GM21723 (cell line): Measurements from ENCODE around the gene SH3PXD2B.
"Not testable (repeated sequence)": the region's sequence is repeated elsewhere in the genome, so short reads cannot be mapped to it uniquely, and the experiment has no call there.

Experiments used
- ATAC-seq: cut with Tn5 transposase; IDR thresholded peaks from one replicate; pipeline ENCODE4 v1.9.1; 2021; ENCODE audit warnings: mild to moderate bottlenecking, moderate library complexity; ENCODE audit not compliant: unreplicated experiment

Gene SH3PXD2B

DNA sequence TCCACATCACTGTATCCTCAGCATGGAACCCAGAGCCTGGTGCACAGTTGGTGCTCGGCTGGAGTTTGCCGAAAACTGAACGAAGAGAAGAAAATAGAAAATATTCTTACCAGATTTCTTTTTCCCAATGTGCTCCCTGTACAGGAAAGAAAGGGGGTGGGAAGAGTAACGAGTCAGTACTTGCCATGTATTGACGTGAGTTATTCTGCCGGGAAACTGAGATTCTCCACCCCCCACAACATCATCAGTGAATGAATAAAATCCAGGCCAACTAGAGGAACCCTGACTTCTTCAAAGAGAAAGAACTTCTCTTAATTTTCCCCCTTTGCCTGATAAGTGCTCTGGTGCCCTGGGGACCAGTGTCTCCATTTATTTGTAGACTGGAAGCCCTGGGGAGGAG is 80.6 kb downstream of the SH3PXD2B start:
- no peak for ATAC-seq

DNA sequence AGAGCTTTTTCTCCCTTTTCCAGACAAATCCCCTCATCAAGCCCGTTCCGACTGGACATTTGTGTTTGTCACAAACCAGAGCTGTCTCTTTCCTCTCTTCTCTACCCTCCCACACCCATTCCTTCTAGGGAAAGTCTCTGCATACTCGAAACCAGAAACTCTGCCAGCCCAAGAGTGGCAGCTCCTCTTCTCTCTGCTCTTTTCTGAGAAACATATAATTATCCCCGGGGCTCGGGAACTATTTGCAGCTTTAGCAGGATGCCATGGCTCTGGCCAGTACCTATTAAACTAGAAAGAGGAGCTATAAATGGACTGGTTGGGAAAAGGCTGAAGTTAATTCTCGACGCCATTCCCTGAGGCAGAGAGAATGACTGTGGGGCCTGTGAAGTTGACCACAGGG is 82.6 kb downstream of the SH3PXD2B start:
- no peak for ATAC-seq

DNA sequence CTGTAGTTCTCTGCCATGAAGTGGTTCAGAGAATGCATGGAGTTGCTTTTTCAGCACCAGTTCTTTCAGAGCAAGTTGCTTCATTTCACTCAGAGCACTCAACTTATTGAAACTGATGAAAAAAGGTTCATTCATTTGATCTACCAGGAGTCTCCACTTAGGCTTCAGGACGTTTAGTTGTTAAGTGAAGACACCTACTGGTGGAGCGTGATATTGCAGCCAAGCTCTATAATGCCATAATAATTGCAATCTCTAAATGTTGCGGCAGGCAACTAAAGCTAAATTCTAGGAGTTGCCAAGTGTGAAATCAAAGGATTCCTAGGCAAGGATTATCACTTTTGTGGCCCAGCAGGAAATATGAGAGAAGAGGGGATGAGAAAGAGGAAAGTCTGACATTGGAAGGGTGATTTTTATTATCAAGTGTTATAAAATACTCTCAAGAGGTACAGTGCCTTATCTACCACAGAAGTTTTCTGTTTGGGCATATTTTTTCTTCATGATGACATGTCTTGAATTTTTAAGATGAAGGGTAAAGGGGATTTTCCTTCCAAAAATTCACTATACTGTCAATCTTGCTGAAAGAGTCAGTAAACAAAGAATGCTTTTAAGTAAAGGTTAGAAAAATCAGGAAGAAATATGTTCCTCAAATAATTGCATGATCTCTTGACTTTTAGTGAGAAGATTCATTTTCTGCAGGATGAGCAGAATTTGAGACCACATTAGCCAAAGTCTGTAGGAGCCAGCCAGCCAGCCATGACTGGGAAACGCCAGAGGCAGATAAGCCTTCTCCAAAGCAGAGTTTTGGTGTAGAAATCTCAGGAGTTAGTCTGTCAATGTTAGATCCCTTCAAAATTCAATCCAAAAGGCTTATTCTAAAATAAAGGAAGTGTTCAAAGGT is 83.4 kb downstream of the SH3PXD2B start:
- no peak for ATAC-seq

DNA sequence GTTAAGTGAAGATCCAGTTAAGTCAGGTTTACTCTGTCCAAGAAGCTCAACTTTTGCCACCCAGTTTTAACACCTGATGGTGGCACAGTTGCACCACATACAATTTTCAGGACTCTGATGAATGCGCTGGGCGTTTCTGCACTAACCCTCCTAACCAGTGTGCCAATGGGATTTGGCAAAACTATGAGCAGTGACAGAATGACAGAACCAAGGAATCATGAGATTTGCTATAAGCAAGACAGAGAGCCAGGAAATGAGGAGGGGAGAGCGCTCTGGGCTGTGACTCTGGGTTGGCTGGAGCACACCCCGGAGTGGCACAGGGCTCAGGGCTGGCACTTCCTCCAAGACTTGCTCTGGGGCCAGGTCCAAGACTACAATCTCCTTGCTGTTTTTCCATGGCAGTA is 84.1 kb downstream of the SH3PXD2B start:
- ATAC-seq: no peak

DNA sequence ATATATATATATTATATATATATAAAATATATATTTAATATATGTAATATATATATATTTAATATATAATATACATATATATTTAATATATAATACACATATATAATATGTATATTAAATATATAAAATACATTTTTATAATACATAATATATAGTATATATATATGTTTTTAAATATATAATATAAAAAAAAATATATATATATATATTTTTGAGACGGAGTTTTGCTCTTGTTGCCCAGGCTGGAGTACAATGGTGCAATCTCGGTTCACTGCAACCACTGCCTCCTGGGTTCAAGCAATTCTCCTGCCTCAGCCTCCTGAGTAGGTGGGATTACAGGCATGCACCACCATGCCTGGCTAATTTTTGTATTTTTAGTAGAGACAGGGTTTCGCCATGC is 85.6 kb downstream of the SH3PXD2B start:
- not testable (repeated sequence) for ATAC-seq

DNA sequence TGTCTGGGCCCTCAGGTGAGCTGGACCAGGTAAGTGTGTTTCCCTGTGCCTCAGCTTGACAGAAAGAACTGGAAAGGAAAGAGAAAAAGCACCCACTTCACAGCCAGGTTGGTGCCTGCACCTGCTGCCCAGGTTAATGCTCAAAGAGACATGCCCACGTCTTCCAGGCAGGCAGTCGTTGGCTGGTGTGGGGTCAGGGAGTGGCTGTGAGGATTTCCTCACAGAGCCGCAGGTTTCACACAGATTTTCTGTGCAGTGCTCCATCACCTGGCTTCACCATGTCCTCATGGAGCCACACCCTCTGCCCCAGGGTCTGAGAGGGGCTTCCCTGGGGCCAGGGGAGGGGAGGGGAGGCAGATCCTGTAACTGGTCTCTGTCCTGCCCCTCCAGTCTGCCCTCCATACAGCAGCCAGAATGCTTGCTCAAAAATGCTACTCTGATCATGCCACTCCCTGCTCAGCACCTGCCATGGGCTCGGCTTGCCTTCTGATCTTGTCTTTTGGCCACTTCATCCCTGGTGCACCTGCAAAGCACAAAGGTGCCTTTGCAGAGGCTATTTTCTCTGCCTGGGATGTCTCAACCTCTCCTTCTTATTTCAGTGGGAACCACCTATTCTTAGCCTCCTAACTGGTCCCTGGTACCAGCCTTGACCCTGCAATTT is 88.2 kb downstream of the SH3PXD2B start:
- no peak for ATAC-seq

DNA sequence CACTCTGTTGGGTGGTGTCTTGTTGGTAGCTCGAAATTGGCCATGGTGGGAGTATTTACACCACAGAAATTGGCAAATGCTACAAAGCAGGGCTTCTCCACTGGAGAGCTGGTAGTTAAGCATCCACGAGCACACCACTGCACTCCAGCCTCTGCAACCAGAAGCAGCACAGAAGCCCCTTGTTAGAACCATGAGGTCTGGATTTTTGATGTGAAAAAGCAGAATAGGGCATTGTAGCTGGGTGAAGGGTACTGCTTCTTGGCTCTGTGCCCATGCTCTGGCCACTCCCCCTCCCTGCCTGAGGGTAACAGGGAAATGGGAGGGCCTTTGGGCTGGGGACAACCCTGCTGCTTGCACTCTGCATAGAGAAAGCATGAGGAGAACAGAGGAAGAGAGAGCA is 89.6 kb downstream of the SH3PXD2B start:
- no peak for ATAC-seq

DNA sequence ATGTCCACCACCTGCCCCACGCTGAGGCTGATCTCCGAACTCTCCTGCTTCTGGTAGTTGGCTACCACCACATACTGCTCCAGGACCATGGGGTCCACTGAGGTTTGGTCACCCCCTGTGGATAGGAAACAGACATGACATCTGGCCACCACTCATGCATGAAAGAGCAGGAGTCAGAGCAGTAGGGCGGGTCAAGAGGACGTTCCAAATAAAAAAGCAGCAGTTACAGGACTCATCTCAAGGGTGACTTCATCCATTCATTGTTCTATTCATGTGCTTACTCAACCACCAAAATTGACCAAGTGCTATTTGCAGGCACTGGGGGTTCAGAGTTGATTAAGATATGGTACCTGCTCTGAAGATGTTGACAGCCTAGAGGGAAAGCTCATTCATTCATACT is 91.6 kb downstream of the SH3PXD2B start:
- no peak for ATAC-seq

DNA sequence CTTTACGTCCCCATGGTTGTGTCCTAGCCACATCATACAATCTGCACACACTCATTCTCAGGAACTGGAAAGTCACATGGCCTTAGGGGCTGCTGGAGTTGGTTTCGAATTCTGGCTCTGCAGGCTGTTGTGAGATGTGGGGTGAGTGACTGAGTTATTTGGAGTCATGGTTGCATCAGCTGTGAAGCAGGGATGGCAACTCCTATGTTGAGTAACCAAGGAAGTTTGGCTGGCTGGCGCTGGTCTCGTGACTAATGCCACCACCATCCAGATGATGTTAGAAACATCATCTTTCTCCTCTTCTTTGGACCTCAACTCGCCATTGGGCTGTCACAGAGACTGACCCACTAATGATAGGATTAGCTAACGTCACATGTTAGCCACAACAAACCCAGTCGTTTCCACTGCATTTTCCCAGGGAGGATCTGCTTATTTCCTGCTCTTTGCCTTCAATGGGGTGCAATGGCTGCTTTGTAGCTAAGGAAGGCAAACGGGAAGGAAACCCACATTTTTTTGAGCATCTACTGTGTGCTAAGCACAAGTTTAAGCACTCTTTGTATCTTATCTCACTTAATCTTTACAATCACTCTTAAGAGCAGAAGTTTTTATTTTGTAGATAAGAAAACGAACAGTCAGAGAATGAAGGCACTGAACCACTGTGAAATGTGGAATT is 92.6 kb downstream of the SH3PXD2B start:
- ATAC-seq: no peak

DNA sequence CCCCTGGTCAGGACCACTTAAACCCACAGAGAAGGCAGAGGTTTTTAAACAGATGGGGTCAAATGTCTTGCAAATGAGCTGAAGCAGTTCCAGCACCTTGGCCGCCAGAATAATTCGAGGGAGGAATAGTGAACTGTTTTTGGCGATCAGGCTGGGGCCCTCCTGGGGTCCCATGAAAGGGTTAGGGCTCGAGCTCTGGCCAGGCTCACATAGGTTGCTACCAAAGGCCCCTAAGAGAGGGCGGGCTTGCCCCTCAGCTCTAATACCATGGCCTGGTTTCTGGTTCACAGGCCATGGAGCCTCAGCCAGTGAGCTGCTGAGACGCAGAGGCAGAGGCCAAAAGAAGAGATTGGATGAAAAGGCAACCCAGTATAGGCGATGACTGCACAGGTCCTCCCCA is 96.0 kb downstream of the SH3PXD2B start:
- ATAC-seq: no peak

DNA sequence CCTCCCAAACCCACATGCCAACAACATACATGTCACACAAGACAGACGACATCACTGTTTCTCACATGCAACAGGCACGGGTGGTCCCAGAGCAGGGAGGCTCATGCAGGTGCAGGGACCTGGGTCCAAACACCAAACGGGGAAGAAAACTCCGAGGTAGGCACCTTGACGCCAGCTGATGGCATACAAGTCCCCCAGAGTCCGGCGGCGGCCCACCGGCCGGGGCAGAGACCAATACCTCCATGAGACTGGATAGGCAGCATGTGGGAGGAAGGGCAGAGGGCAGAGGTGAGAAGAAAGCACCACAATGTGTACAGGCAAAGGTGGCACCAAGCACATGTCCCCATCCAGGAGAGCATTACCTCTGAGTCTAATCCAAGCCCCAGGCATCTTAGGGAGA is 97.8 kb downstream of the SH3PXD2B start:
- ATAC-seq: no peak

DNA sequence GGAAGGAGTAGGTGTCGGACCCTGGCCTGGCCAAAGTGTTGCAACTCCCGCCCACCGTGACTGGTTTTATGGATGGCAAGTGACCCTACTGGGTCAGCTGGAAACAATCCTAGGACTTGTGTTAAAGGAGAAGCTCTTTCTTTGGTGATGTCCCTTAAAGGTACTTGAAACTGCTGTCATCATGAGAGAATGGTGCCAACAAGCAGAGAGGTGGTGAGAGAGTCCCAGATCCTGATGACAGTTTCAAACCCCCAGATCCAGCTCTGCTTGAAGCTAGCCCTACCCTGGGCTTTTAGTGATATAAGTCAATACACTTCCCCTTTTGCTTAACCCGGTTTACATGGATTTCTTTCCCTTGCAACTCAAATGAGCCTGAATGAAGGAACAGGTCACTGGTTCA is 98.3 kb downstream of the SH3PXD2B start:
- ATAC-seq: no peak

DNA sequence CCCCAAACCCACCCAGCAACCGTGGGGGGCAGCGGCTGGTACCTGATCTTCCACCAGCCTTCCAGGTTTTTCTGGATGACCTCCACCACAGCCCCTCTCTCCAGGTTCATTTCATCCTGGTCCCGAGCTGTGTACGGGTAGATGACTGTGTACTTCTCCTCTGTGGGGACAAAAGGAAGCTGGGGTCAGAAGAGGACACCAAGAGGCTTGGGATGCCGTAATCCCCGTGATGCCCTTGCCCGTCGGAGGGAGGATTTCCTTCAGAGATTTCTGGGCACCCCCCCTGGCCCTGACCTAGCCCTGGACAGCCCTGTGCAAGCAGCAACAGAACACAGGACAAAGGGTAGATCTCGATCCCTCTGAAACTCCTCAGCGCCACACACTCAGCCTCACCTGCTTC is 100.5 kb downstream of the SH3PXD2B start:
- ATAC-seq: no peak

DNA sequence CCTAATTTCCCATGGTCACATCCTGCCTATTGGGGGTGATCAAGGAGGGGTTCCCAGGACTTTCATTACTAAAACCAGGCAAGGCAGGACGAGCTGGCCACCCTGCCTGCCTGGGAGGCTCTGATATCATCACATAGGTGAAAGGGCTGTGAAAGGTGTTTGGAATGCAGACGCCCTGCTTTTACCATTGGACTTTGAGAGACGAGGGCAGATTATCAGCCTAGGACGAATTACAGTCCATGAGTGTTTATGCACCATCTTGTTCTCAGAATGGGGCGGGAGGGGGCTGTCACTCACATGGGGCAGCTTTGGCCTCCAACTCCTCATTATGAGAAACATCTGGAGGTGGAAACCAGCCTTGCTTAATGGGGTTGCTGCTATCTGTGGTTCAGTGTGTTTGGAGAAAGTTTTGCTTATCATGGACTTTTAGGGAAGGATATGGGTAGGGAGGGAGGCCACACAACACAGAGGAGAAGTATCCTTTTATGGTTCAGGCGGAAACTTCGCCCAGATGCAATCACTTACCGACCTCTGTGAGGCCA is 101.0 kb downstream of the SH3PXD2B start:
- ATAC-seq: no peak

DNA sequence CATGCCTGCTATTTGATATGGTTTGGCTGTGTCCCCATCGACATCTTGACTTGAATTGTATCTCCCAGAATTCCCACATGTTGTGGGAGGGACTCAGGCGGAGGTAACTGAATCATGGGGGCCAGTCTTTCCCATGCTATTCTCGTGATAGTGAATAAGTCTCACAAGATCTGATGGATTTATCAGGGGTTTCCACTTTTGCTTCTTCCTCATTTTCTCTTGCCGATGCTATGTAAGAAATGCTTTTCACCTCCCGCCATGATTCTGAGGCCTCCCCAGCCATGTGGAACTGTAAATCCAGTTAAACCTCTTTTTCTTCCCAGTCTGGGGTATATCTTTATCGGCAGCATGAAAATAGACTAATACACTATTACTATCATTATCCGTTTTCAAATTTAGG is 101.8 kb downstream of the SH3PXD2B start:
- ATAC-seq: not testable (repeated sequence)

DNA sequence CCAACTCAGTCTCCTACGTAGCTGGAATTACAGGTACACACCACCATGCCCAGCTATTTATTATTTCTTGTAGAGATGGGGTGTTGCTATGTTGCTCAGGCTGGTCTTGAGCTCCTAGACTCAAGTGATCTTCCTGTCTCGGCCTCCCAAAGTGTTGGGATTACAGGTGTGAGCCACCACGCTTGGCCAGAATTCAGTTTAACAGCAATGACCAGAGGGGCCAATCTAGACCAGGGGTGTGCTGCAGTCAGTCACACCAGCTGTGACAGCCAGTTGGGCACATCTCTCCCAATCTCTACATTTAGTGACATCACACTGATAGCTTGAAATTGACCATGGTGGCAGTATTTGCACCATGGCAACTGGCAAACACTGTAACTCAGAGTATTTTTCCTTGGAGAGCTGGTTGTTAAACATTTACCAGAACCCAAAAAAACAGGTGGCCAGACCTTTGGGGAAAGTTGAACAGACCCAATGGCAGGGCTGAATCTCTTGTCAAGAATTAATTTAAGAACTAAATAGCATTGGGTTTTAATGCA is 103.0 kb downstream of the SH3PXD2B start:
- ATAC-seq: no peak

DNA sequence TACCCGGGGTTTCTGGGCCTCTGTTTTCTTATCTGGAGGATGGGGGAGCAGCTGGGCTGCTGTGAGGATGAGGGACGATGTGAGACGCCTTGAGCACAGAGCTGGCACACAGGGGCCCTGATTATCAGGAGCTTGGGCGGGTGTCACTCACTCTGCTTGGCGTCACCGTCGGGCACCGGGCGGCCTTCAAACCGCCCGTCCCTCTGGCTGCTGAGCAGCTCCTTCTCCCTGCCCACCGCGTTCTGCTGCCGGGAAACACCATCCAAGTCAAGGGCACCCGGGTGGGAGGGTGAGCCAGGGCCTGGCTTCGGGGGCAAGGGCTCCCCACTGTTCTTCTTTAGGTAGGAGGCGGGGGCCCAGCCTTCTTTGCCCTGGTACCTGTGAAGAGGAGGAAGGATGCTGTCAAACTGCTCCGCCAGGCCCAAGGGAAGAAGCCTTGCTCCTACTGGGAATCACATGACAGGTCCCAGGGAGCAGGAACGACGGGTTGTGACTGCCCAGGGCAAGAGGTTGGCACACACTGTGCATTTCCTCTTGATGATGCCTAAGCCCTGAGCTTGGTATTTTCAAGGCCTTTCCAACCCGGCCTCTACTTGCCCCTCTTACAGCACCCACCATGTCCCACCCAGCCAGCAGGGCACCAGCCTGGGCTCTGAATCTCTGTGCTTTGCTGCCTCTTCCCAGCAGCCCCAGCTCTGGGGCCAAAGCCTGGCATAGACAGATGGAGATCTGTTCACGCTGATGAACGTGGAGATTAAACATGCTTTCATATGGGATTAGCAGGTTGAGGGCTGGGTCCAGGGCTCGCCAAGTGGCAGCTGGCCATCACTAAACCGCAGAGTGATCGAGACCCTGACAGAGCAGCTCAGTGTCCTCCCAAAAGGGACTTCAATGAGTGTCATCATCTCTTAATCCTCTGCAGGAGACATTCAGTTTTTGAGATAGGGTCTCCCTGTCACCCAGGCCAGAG is 103.8 kb downstream of the SH3PXD2B start:
- ATAC-seq: no peak

DNA sequence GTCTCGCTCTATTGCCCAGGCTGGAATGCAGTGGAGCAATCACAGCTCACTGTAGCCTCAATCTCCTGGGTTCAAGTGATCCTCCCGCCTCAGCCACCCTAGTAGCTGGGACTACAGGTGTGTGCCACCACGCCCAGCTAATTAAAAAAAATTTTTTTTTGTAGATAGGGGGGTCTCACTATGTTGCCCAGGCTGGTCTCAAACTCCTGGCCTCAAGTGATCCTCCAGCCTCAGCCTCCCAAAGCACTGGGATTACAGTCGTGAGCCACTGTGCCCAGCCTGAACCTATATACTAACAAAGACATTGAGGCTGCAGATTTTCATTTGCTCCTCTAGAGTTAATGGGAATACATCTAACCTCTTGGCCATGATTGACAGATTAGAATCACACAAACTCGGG is 105.6 kb downstream of the SH3PXD2B start:
- not testable (repeated sequence) for ATAC-seq

DNA sequence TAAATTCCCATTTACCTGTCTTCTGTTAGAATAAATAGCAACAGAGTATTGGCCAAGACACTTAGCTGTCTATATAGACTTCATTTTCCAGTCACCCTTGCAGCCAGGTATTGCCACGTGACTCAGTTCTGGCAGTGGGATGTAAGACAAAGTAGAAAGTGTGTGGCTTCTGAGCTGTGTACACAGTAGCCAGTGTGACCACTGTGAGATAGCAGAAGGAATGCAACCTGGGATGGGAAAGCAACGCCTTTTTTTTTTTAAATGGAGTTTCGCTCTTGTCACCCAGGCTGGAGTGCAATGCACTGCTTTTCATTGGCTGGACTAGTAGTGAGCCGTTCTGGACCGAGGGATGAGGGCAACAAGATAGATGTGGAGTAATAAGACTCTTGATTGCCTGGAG is 106.2 kb downstream of the SH3PXD2B start:
- ATAC-seq: no peak

DNA sequence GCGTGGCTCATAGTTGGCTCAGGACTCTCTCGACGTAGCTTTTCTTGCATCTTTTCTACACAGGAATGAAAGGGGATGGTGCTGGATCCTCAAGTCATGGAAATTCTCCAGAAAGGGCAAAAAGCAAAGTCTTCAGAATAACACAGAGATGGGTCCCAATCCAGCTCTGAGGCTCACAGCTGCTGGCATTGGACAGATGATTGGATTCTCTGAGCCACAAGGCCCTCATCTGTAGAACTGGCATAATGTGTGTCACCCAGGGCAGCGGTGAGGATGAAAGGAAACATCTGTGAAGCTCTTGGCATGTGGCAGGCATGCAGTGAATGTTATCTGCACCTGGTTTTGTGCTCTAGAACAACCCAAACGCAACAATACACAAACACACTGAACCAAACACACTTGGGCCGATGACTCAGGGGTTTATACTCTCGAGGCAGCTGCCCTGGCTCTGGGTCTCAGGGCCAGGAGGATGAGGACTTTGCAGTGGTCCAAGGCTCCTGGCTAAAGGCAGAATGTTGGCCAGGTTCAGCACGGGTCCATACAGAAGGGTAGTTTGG is 106.8 kb downstream of the SH3PXD2B start:
- ATAC-seq: no peak
